Omental fat pad (tissue), 4 donors: Measurements from ENCODE around the gene NBDY. TPM values are rescaled to one million over a fixed set of nuclear protein-coding genes. Genes with fewer than 3 reads are reported as not detected.
A peak's percentile ranks its signal among the peaks of the same experiment; 100 is the strongest.
"Not testable (repeated sequence)": the region's sequence is repeated elsewhere in the genome, so short reads cannot be mapped to it uniquely, and the experiment has no call there.

Experiments used
- ATAC-seq: fragments of 150-250 bp; one replicate; pipeline ENCODE4 v1.9.1; 2016; ENCODE audit warnings: mild to moderate bottlenecking, moderate library complexity; ENCODE audit not compliant: low FRiP score
- DNase-seq: peaks from one replicate; pipeline ENCODE4 v3.0.0-alpha.2; 2019; ENCODE audit warnings: low spot score
- CTCF ChIP-seq, 3 donors: fragments of 450-650 bp; IDR thresholded peaks; one replicate each; pipeline ENCODE4 v1.5.1; 2016 to 2017; ENCODE audit warnings: antibody characterized with exemption in 3 of 3, mild to moderate bottlenecking in 3 of 3, moderate library complexity in 2 of 3
- total RNA-seq, 4 donors: library from RNA; depleted of rRNA; stranded (reverse); fragments of >200 nt; gene quantifications; one replicate each; pipeline ENCODE4 v1.1.0, GENCODE V29; 2016

Gene NBDY
- total RNA-seq, result 10 to 100 TPM in 2 of 4 donors, 1 to 10 TPM in 2; 7.7 to 12.6 (median 9.4) TPM

GRCh38 chrX:56729152-56729850, at the start of gene NBDY:
NBDY (plus strand) TSS chrX:56729243; CDS start chrX:56729354, 111 bp downstream.
- DNase-seq (peak; percentile 22), ATAC-seq (peak; percentile 72)
- TF ChIP-seq CTCF (IDR thresholded peaks at IDR 0.05), result no peak

- ATAC-seq, DNase-seq: not testable (repeated sequence)
Observed at GRCh38 chrX:56704530-56704929, 24.5 kb upstream of the NBDY start.

GRCh38 chrX:56726605-56727004, 2.4 kb upstream of the NBDY start:
- ATAC-seq (no peak), DNase-seq (no peak)
- TF ChIP-seq CTCF (IDR thresholded peaks at IDR 0.05), result no peak

GRCh38 chrX:56727531-56727930, 1.5 kb upstream of the NBDY start:
- no peak for TF ChIP-seq CTCF (IDR thresholded peaks at IDR 0.05)
- no peak for DNase-seq
- no peak for ATAC-seq

GRCh38 chrX:56728321-56728720, 722 bp upstream of the NBDY start:
- no peak for TF ChIP-seq CTCF (IDR thresholded peaks at IDR 0.05)
- ATAC-seq (no peak), DNase-seq (no peak)

GRCh38 chrX:56728752-56729151, 291 bp upstream of the NBDY start:
- no peak for DNase-seq

GRCh38 chrX:56733459-56734046, 4.5 kb downstream of the NBDY start:
- peak; percentile 72 for ATAC-seq
- TF ChIP-seq CTCF (IDR thresholded peaks at IDR 0.05), result no peak
- peak; percentile 68 for DNase-seq

More at GRCh38 chrX:56728752-56729151, 291 bp upstream of the NBDY start:
- ATAC-seq, result no peak
- TF ChIP-seq CTCF (IDR thresholded peaks at IDR 0.05), result no peak
